Spleen (tissue), 7 donors: Measurements from ENCODE around the gene ENGASE.

ENCODE experiments used
- CTCF ChIP-seq, 11 experiments: fragments of 200-600 bp in 7 of 11; fragments of 450-650 bp in 4 of 11; sonication (generic) in 4 of 11; IDR thresholded peaks in 8 of 11; conservative IDR thresholded peaks in 3 of 11; 1 replicate in 7 of 11; 2 replicates in 4 of 11; pipeline versions ENCODE4 v1.4.0 to v1.8.0; 2016 to 2021; ENCODE audit warnings: antibody characterized with exemption in 11 of 11, inconsistent platforms in 4 of 11, mild to moderate bottlenecking in 1 of 11
- POLR2A ChIP-seq, 3 donors: fragments of 450-650 bp; IDR thresholded peaks; one replicate each; pipeline ENCODE4 v1.5.1; 2017; ENCODE audit warnings: antibody characterized with exemption in 3 of 3, mild to moderate bottlenecking in 1 of 3
- POLR2AphosphoS5 ChIP-seq, 3 donors: sonication (generic); formaldehyde crosslinking; IDR thresholded peaks; one replicate each; pipeline ENCODE4 v1.5.1; 2017; ENCODE audit warnings: antibody characterized with exemption in 3 of 3
- donor health status: DM: no; HTN: no; CAD: no; lungs with moderate emphysema.
- donor health status: DM: no; HTN: no; CAD: no.
- donor health status: DM: no; HTN: no; CAD: no.

DNA sequence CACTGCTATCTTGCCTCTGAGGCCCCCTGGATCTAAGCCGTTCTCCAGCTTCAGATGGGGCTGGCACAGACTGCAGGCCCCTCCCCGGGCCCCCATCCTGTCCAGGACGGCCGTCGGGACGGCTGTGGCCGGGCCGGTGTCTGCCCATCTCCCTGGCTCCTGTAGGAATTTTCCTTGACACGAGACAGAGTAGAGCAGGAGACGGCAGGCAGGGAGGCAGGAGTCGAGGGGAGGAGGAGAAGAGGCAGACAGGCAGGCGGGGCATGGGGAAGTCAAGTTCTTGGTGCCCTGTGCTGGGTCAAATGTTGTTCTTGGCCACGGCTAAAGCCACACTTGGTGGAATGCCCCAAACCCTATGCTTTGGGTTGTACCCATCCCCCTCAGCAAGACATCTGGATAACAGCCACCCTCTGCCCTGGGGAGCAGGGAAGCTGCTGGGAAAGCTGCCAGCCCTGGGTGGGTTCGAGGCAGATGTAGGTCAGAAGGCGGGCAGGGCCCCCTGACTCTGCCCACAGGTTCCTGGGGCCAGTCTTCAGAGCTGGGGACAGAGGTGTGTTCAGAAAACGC lies 46.6 kb upstream of the ENGASE start:
- TF ChIP-seq POLR2AphosphoS5 (IDR thresholded peaks at IDR 0.05) (no peak), POLR2A (IDR thresholded peaks at IDR 0.05) (no peak), CTCF (IDR thresholded peaks at IDR 0.05 in 8 of 11, conservative IDR thresholded peaks at IDR 0.05 in 3 of 11) (no peak)
